Measurements from ENCODE around the gene SNX2. TPM values are rescaled to one million over a fixed set of nuclear protein-coding genes. Genes with fewer than 3 reads are reported as not detected.

The SNX2 gene
- total RNA-seq, 4 donors from 2014 or later: 27.3 to 337 (median 69.6) TPM

GRCh38 chr5:122756264-122756911 lies 18.5 kb upstream of the SNX2 start:
- no peak for DNase-seq
- no peaks in the 10 kb centered on the region for H3K27me3 ChIP-seq
- no peak for TF ChIP-seq POLR2AphosphoS5 (IDR thresholded peaks at IDR 0.05)
- no peaks in the 10 kb centered on the region for H3K4me1 ChIP-seq
- H3K36me3 ChIP-seq: no peaks in the 10 kb centered on the region
- no peaks in the 10 kb centered on the region for H3K9me3 ChIP-seq
- in situ Hi-C loops (cut with MboI; ENCODE audit: low pct_ligation_motif_present in 1 of 4, low pct_unique_long_range_greater_than_20kb in 1 of 4, low sequenced_read_pairs in 3 of 4): no loop called here
- intact Hi-C loops (cut with DNase I; ENCODE audit: low total_unique reads): no loop called here
- WGBS, 2 donors (ENCODE audit: low coverage in 1 of 2): 62 to 63% methylated on average over 2 of the region's 2 CpGs
- H3K4me3 ChIP-seq: no peak overlapping the region
- no peak overlapping the region for H3K27ac ChIP-seq

- TF ChIP-seq EP300 (IDR thresholded peaks at IDR 0.05; ENCODE audit: low read depth): no peak
- TF ChIP-seq POLR2A (IDR thresholded peaks at IDR 0.05): no peak
- no peak for TF ChIP-seq POLR2AphosphoS5 (IDR thresholded peaks at IDR 0.05)
- TF ChIP-seq CTCF (IDR thresholded peaks at IDR 0.05): no peak
- WGBS, 2 donors (ENCODE audit: low coverage in 1 of 2): 83 to 84% methylated on average over 4 of the region's 4 CpGs
- intact Hi-C loops (cut with DNase I; ENCODE audit: low total_unique reads) (no loop called here), in situ Hi-C loops (cut with MboI; ENCODE audit: low pct_ligation_motif_present in 1 of 4, low pct_unique_long_range_greater_than_20kb in 1 of 4, low sequenced_read_pairs in 3 of 4) (no loop called here)
- no peak for DNase-seq
- H3K4me1 ChIP-seq: no peaks in the 10 kb centered on the region
- H3K4me3 ChIP-seq: no peak overlapping the region
- H3K27ac ChIP-seq: no peak overlapping the region
- H3K9me3 ChIP-seq: no peaks in the 10 kb centered on the region
- no peaks in the 10 kb centered on the region for H3K36me3 ChIP-seq
- H3K27me3 ChIP-seq: no peaks in the 10 kb centered on the region
Measured at GRCh38 chr5:122757285-122757684, 17.6 kb upstream of the SNX2 start.

- Histone ChIP-seq H3K9me3 (no peaks in the 10 kb centered on the region), H3K4me1 (no peaks in the 10 kb centered on the region), H3K27ac (no peak overlapping the region), H3K36me3 (no peaks in the 10 kb centered on the region), H3K27me3 (no peaks in the 10 kb centered on the region), H3K4me3 (no peak overlapping the region)
- WGBS, 2 donors (ENCODE audit: low coverage in 1 of 2): 64% methylated on average over 9 of the region's 9 CpGs
- in situ Hi-C loops (cut with MboI; ENCODE audit: low pct_ligation_motif_present in 1 of 4, low pct_unique_long_range_greater_than_20kb in 1 of 4, low sequenced_read_pairs in 3 of 4): no loop called here
- intact Hi-C loops (cut with DNase I; ENCODE audit: low total_unique reads): no loop called here
- no peak for DNase-seq
- TF ChIP-seq EP300 (IDR thresholded peaks at IDR 0.05; ENCODE audit: low read depth): no peak
- no peak for TF ChIP-seq POLR2A (IDR thresholded peaks at IDR 0.05)
- TF ChIP-seq POLR2AphosphoS5 (IDR thresholded peaks at IDR 0.05): no peak
- TF ChIP-seq CTCF (IDR thresholded peaks at IDR 0.05): no peak
Measured at GRCh38 chr5:122759241-122760070, 15.4 kb upstream of the SNX2 start.

GRCh38 chr5:122760236-122760635 lies 14.6 kb upstream of the SNX2 start:
- H3K27ac ChIP-seq: no peak overlapping the region
- H3K4me3 ChIP-seq: no peak overlapping the region
- intact Hi-C loops (cut with DNase I; ENCODE audit: low total_unique reads): no loop called here
- H3K4me1 ChIP-seq: no peaks in the 10 kb centered on the region
- DNase-seq: no peak
- 60 to 92% methylated on average over 1 to 2 of the region's 2 CpGs for WGBS, 2 donors (ENCODE audit: low coverage in 1 of 2)
- no peak for TF ChIP-seq CTCF (IDR thresholded peaks at IDR 0.05)
- TF ChIP-seq POLR2AphosphoS5 (IDR thresholded peaks at IDR 0.05): no peak
- no peak for TF ChIP-seq POLR2A (IDR thresholded peaks at IDR 0.05)
- no peak for TF ChIP-seq EP300 (IDR thresholded peaks at IDR 0.05; ENCODE audit: low read depth)
- no peaks in the 10 kb centered on the region for H3K36me3 ChIP-seq
- no peaks in the 10 kb centered on the region for H3K27me3 ChIP-seq
- H3K9me3 ChIP-seq: no peaks in the 10 kb centered on the region
- in situ Hi-C loops (cut with MboI; ENCODE audit: low pct_ligation_motif_present in 1 of 4, low pct_unique_long_range_greater_than_20kb in 1 of 4, low sequenced_read_pairs in 3 of 4): no loop called here
